ENCODE data around the gene RPS6KL1. TPM values are rescaled to one million over a fixed set of nuclear protein-coding genes. Genes with fewer than 3 reads are reported as not detected.

RPS6KL1 gene
- total RNA-seq, 4 donors from 2014 or later, result 4.2 to 12.7 (median 6.7) TPM

DNA sequence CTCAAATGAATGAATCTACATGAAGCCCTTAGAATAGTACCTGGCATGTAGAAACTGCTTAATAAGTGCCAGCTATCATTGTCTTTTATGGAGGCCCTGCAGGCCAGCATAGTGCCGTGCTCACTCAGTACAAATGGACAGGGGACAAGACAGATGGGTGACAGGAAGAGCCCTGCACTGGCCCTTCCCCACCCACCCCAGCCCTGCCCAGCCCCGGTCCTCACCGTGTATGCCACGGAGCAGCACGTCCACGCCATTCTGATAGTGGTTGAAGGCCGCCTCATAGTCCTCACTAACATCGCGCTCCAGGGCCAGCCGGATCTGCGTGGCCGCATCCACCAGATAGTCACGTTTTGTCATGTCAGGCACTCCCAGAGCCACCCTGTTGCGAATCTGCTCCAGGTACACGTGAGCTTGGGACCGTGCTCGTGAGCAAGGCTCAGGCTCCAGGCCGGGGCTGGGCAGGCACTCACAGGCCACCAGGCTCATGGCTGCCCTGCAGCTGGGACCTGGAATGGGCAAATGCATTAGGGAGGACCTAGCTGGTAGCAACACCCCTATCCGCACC lies 1.9 kb downstream of the RPS6KL1 start:
- H3K4me3 ChIP-seq, result no peak overlapping the region
- H3K9me3 ChIP-seq, result no peaks in the 10 kb centered on the region
- DNase-seq, result peak in 1 of 3 donors; percentile 34
- TF ChIP-seq POLR2A (IDR thresholded peaks at IDR 0.05), result no peak
- no peaks in the 10 kb centered on the region for H3K36me3 ChIP-seq
- H3K27ac ChIP-seq, result no peak overlapping the region
- H3K4me1 ChIP-seq, result peaks cover 0 to 11% (median 2%) of the 10 kb centered on the region in 4 donors
- no peaks in the 10 kb centered on the region for H3K27me3 ChIP-seq

DNA sequence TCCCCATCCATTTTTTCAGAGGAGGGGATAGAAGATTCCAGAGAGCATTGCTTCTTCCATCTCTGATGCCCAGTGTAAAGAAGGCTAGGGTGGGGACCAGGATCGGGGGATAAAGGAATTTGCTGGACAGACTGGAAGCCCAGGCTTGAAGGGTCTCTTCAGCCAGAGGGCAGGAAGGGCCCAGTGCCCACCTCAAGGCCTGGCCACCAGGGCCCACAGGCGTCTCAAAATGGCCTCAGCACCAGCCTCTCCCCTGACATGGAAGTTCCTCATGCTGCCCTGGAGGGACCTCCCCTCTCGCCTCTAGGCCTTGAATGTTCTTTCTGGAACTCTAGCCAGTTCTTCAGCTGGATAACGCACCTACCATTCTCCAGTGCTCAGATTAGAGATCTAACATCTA lies 2.8 kb downstream of the RPS6KL1 start:
- Histone ChIP-seq H3K27ac (no peak overlapping the region), H3K27me3 (no peaks in the 10 kb centered on the region), H3K9me3 (no peaks in the 10 kb centered on the region), H3K4me1 (peaks cover 0 to 11% (median 2%) of the 10 kb centered on the region in 4 donors), H3K36me3 (no peaks in the 10 kb centered on the region), H3K4me3 (no peak overlapping the region)
- peak in 1 of 3 donors; percentile 26 for DNase-seq
- TF ChIP-seq, protein P1, sequence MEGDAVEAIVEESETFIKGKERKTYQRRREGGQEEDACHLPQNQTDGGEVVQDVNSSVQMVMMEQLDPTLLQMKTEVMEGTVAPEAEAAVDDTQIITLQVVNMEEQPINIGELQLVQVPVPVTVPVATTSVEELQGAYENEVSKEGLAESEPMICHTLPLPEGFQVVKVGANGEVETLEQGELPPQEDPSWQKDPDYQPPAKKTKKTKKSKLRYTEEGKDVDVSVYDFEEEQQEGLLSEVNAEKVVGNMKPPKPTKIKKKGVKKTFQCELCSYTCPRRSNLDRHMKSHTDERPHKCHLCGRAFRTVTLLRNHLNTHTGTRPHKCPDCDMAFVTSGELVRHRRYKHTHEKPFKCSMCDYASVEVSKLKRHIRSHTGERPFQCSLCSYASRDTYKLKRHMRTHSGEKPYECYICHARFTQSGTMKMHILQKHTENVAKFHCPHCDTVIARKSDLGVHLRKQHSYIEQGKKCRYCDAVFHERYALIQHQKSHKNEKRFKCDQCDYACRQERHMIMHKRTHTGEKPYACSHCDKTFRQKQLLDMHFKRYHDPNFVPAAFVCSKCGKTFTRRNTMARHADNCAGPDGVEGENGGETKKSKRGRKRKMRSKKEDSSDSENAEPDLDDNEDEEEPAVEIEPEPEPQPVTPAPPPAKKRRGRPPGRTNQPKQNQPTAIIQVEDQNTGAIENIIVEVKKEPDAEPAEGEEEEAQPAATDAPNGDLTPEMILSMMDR (IDR thresholded peaks at IDR 0.05), result no peak
- TF ChIP-seq POLR2A (IDR thresholded peaks at IDR 0.05), result no peak

DNA sequence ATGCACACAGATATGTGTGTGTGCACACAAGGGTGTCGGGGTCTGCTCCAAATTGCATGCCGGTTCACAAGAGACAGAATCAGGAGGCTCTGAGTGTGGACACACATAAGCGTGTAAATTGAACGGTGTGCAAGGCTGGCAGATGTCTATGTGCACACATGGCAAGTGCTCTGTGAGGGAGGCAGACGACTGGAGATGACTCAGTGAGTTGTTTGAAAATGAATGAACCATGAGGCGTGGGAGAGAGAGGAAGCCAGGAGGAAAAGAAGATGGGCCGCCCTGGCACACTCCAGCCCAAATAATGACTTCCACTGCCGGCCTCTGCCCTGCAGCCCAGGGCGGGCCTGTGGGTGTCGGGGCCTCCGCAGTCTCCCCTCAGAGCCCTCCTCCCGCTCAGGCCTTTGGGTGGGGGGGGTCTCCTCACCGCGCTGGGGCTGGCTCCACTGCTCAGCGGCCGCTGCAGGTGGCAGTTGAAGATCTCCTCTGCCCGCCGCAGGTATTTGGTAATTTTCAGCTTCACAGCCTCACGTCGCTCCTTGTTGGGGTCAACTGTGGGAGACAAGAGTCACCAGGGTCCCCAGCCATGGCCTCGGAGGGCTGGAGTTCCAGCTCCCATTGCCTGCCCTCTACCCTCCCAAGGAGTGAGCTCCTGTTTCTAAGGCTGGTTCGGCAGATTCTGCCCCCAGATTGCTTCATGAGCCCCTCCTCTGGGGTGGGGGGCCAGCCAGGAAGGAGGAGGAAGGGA lies 3.5 kb downstream of the RPS6KL1 start:
- H3K4me3 ChIP-seq, result no peak overlapping the region
- H3K27me3 ChIP-seq, result no peaks in the 10 kb centered on the region
- no peaks in the 10 kb centered on the region for H3K36me3 ChIP-seq
- no peak for TF ChIP-seq POLR2A (IDR thresholded peaks at IDR 0.05)
- TF ChIP-seq, protein P1 (IDR thresholded peaks at IDR 0.05), result no peak
- H3K27ac ChIP-seq, result no peak overlapping the region
- DNase-seq, result peak in 1 of 3 donors; percentile 38
- no peaks in the 10 kb centered on the region for H3K9me3 ChIP-seq
- H3K4me1 ChIP-seq, result peaks cover 0 to 11% (median 2%) of the 10 kb centered on the region in 4 donors

GRCh38 chr14:74918380-74918779 lies 4.7 kb downstream of the RPS6KL1 start:
- Histone ChIP-seq H3K4me3 (no peak overlapping the region), H3K4me1 (peaks cover 0 to 6% (median under 1%) of the 10 kb centered on the region in 4 donors), H3K27ac (no peak overlapping the region), H3K36me3 (no peaks in the 10 kb centered on the region), H3K27me3 (no peaks in the 10 kb centered on the region), H3K9me3 (no peaks in the 10 kb centered on the region)
- no peak for DNase-seq
- TF ChIP-seq POLR2A (IDR thresholded peaks at IDR 0.05), result no peak
- TF ChIP-seq, protein P1 (IDR thresholded peaks at IDR 0.05), result no peak

DNA sequence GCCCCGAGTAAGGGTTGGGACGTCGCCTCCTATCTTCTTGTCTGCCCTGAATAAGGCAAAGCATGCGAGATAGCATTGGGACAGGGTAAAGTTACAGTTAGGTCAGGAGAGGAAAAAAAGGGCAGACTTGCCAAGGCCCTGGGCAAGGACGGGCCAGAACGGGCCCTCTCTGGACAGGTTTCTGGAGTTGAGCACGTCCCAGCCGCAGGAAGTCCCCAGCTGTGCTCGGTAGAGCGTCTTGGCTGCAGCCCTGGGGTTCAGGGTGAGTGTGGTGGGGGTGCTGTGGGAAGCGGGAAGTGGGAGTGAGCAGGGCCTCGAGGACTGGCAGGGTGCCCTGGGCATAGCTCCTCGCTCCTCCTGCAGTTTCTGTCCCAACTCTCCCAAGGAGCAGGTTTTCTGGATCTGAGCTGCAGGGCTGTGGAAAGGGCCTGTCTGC lies 5.4 kb downstream of the RPS6KL1 start:
- H3K27me3 ChIP-seq, result no peaks in the 10 kb centered on the region
- H3K4me1 ChIP-seq, result peaks cover 0 to 5% (median 0%) of the 10 kb centered on the region in 4 donors
- DNase-seq, result no peak
- H3K9me3 ChIP-seq, result no peaks in the 10 kb centered on the region
- H3K27ac ChIP-seq, result no peak overlapping the region
- no peaks in the 10 kb centered on the region for H3K36me3 ChIP-seq
- no peak overlapping the region for H3K4me3 ChIP-seq
- TF ChIP-seq, protein P1 (IDR thresholded peaks at IDR 0.05), result no peak
- no peak for TF ChIP-seq POLR2A (IDR thresholded peaks at IDR 0.05)

DNA sequence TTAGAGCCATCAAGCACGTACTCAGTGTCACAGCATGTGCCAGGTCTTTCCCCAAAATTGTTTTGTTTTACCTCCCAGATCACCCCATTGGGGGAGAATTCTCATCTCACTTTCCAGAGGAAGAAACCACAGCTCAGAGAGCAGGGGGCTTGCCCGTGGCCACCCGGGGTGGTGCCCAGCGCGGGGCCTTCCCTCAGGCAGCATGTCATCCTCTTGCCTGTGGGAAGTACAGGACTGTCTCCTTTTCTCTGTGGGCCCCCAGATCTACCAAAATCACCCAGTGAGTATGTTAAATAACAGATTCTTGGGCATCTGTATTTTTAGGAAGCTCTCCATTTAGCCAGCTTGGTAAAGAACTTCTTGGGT lies 5.9 kb downstream of the RPS6KL1 start:
- H3K27ac ChIP-seq, result no peak overlapping the region
- no peaks in the 10 kb centered on the region for H3K9me3 ChIP-seq
- no peak for DNase-seq
- no peak for TF ChIP-seq POLR2A (IDR thresholded peaks at IDR 0.05)
- TF ChIP-seq, protein P1 (IDR thresholded peaks at IDR 0.05), result no peak
- no peak overlapping the region for H3K4me3 ChIP-seq
- H3K4me1 ChIP-seq, result peaks cover 0 to under 1% (median 0%) of the 10 kb centered on the region in 4 donors
- H3K27me3 ChIP-seq, result no peaks in the 10 kb centered on the region
- no peaks in the 10 kb centered on the region for H3K36me3 ChIP-seq

Measured in Peyer's patch (tissue), 4 donors.